SK-N-SH (cell line): ENCODE results near the gene DCUN1D2.

Experiments used
- EP300 ChIP-seq, 2 experiments: IDR thresholded peaks; 2 replicates each; pipeline versions ENCODE4 v1.4.0 to v1.6.1; 2012; ENCODE audit warnings: borderline replicate concordance in 1 of 2, low read depth in 1 of 2, low read length in 1 of 2
- FOXM1 ChIP-seq: IDR thresholded peaks from 2 replicates; pipeline ENCODE4 v1.4.0; 2012; ENCODE audit warnings: low read depth, mild to moderate bottlenecking
- MEF2A ChIP-seq: IDR thresholded peaks from 2 replicates; pipeline ENCODE4 v1.4.0; 2012; ENCODE audit warnings: low read depth, borderline replicate concordance
- REST ChIP-seq: IDR thresholded peaks from 2 replicates; pipeline ENCODE4 v1.6.1; 2012; ENCODE audit warnings: mild to moderate bottlenecking, low read depth, low read length, moderate library complexity
- RFX5 ChIP-seq: IDR thresholded peaks from 2 replicates; pipeline ENCODE4 v1.6.1; 2012; ENCODE audit warnings: mild to moderate bottlenecking, improper control_type of control experiment, low read length
- USF2 ChIP-seq: fragments of 150-350 bp; IDR thresholded peaks from 2 replicates; pipeline ENCODE4 v1.6.1; 2017; ENCODE audit warnings: antibody characterized with exemption, low read length, low read depth, borderline replicate concordance

- TF ChIP-seq RFX5 (no peak), EP300 (IDR thresholded peaks at IDR 0.05; ENCODE audit: borderline replicate concordance in 1 of 2, low read depth in 1 of 2, low read length in 1 of 2) (no peak), REST (no peak), MEF2A (no peak), USF2 (no peak), FOXM1 (no peak)
These were observed 940 bp upstream of the DCUN1D2 start for GRCh38 chr13:113491418-113491883.
